Breast epithelium (tissue), 3 donors: ENCODE measurements around the gene NKX6-2.

Source experiments
- POLR2A ChIP-seq: fragments of 450-650 bp; IDR thresholded peaks from one replicate; pipeline ENCODE4 v1.6.1; 2016; ENCODE audit warnings: antibody characterized with exemption, mild to moderate bottlenecking, moderate library complexity
- TF ChIP-seq, protein P1 (sequence below), 3 donors: fragments of 450-650 bp; IDR thresholded peaks; one replicate each; pipeline ENCODE4 v1.5.1; 2016 to 2017; ENCODE audit warnings: antibody characterized with exemption in 3 of 3, mild to moderate bottlenecking in 3 of 3, moderate library complexity in 3 of 3

DNA sequence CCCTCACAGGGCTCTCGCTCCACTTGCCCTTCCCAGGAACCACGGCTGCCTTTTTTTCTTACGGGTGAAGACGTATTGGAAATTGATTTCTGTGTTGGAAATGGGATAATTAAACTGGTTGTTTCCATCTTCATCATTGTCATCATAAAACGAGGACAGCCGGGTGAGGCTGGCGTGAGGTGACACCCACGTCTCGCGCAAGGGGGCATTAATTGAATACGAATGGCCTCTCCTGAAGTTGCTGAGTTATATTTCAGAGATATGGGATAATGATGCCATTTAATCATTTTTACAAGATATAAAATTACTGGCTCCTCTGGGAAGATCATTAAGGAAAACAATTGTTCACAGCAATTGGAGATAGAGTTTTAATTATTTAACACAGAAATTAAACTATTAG, 18.3 kb upstream of the NKX6-2 start:
- TF ChIP-seq POLR2A: no peak
- TF ChIP-seq, protein P1, sequence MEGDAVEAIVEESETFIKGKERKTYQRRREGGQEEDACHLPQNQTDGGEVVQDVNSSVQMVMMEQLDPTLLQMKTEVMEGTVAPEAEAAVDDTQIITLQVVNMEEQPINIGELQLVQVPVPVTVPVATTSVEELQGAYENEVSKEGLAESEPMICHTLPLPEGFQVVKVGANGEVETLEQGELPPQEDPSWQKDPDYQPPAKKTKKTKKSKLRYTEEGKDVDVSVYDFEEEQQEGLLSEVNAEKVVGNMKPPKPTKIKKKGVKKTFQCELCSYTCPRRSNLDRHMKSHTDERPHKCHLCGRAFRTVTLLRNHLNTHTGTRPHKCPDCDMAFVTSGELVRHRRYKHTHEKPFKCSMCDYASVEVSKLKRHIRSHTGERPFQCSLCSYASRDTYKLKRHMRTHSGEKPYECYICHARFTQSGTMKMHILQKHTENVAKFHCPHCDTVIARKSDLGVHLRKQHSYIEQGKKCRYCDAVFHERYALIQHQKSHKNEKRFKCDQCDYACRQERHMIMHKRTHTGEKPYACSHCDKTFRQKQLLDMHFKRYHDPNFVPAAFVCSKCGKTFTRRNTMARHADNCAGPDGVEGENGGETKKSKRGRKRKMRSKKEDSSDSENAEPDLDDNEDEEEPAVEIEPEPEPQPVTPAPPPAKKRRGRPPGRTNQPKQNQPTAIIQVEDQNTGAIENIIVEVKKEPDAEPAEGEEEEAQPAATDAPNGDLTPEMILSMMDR (IDR thresholded peaks at IDR 0.05): no peak
